HTR-8/SVneo (cell line): ENCODE results near the gene FABP1.
A peak's percentile ranks its signal among the peaks of the same experiment; 100 is the strongest.

Experiments
- DNase-seq: peaks from one replicate; pipeline ENCODE4 v3.0.0; 2011; ENCODE audit warnings: low spot score, mixed read lengths; ENCODE audit not compliant: insufficient read length
- FAIRE-seq: peaks from 2 replicates; lab custom pipeline; 2011; peaks lifted over from hg19 to GRCh38; lab: Jason Lieb, UNC

Gene FABP1

GRCh38 chr2:88127888-88128653 is at the start of gene FABP1:
TSS of gene FABP1 (minus strand) at chr2:88128062. CDS start at chr2:88128017, 45 bp downstream.
- no peak for FAIRE-seq

GRCh38 chr2:88177556-88177955 is 49.7 kb upstream of the FABP1 start:
- FAIRE-seq, result no peak
- DNase-seq, result no peak

More at GRCh38 chr2:88127888-88128653, at the start of gene FABP1:
- no peak for DNase-seq

GRCh38 chr2:88176352-88176984 is 48.6 kb upstream of the FABP1 start:
- no peak for FAIRE-seq
- DNase-seq, result no peak

- DNase-seq, result no peak
- no peak for FAIRE-seq
Measured at GRCh38 chr2:88172882-88173281, 45.0 kb upstream of the FABP1 start.

GRCh38 chr2:88171966-88172365 is 44.1 kb upstream of the FABP1 start:
- DNase-seq, result no peak
- FAIRE-seq, result no peak

- no peak for DNase-seq
- no peak for FAIRE-seq
Measured at GRCh38 chr2:88170472-88170892, 42.6 kb upstream of the FABP1 start.

GRCh38 chr2:88168386-88168785 is 40.5 kb upstream of the FABP1 start:
- FAIRE-seq (no peak), DNase-seq (no peak)

- FAIRE-seq (no peak), DNase-seq (no peak)
Measured at GRCh38 chr2:88167740-88168139, 39.9 kb upstream of the FABP1 start.

- DNase-seq (no peak), FAIRE-seq (no peak)
Measured at GRCh38 chr2:88165332-88166003, 37.6 kb upstream of the FABP1 start.

GRCh38 chr2:88161446-88162244 is 33.8 kb upstream of the FABP1 start:
- FAIRE-seq (no peak), DNase-seq (no peak)

GRCh38 chr2:88160517-88160916 is 32.7 kb upstream of the FABP1 start:
- FAIRE-seq (no peak), DNase-seq (no peak)

- DNase-seq (peak; percentile 77), FAIRE-seq (no peak)
Measured at GRCh38 chr2:88159955-88160415, 32.1 kb upstream of the FABP1 start.

GRCh38 chr2:88159481-88159880 is 31.6 kb upstream of the FABP1 start:
- DNase-seq (no peak), FAIRE-seq (no peak)

- FAIRE-seq, result no peak
- DNase-seq, result no peak
Measured at GRCh38 chr2:88148929-88149438, 21.1 kb upstream of the FABP1 start.

- FAIRE-seq (no peak), DNase-seq (no peak)
Measured at GRCh38 chr2:88147145-88147544, 19.3 kb upstream of the FABP1 start.

- no peak for DNase-seq
- no peak for FAIRE-seq
Measured at GRCh38 chr2:88146590-88146989, 18.7 kb upstream of the FABP1 start.

GRCh38 chr2:88144914-88145497 is 17.1 kb upstream of the FABP1 start:
- no peak for FAIRE-seq
- no peak for DNase-seq

GRCh38 chr2:88144271-88144670 is 16.4 kb upstream of the FABP1 start:
- no peak for FAIRE-seq
- DNase-seq, result no peak

- DNase-seq, result no peak
- no peak for FAIRE-seq
Measured at GRCh38 chr2:88141952-88142351, 14.1 kb upstream of the FABP1 start.

GRCh38 chr2:88139804-88140203 is 11.9 kb upstream of the FABP1 start:
- DNase-seq (no peak), FAIRE-seq (no peak)
